Vagina (tissue), 2 donors: Measurements from ENCODE around the gene OLFM1.

Experiments used
- POLR2A ChIP-seq, 2 donors: fragments of 450-650 bp; IDR thresholded peaks; one replicate each; pipeline ENCODE4 v1.6.1; 2017; ENCODE audit warnings: antibody characterized with exemption in 2 of 2, mild to moderate bottlenecking in 2 of 2, moderate library complexity in 2 of 2
- TF ChIP-seq, protein P1 (sequence below), 3 experiments: fragments of 450-650 bp in 2 of 3; fragments of 200-600 bp in 1 of 3; sonication (generic) in 1 of 3; IDR thresholded peaks; one replicate each; pipeline ENCODE4 v1.5.1; 2017 to 2019; ENCODE audit warnings: antibody characterized with exemption in 3 of 3, mild to moderate bottlenecking in 2 of 3, moderate library complexity in 2 of 3

DNA sequence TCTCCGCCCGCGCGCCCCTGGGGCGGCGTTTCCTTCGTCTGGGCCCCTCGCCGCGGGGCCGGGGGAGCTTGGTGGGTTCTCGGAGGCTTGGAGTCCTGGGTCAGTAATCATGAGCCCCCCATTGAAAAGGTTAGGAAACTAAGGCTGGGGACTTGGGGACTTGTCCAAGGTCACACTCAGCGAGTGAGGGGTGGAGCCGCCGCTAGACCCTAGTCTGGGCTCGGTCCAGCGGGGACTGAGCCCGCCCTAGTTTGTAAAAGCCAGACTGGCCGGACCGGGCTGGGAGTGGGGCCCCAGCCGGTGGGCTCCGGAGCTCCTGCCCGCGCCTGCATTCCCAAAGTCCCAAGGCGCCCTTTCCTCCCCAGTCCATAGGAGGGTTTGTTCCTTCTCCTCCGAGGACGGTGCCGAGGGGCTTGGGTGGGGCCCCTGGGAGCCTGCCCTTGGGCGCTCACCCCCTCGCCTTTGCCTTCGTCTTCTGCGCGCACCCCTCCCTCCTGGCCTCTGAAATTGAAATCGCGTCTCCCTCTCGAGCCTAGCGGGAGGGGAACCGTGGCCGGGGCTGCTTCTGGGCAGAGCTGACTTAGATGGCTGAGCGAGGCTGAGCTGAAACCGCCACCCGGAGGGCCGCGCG, 995 bp downstream of the OLFM1 start:
- TF ChIP-seq, protein P1, sequence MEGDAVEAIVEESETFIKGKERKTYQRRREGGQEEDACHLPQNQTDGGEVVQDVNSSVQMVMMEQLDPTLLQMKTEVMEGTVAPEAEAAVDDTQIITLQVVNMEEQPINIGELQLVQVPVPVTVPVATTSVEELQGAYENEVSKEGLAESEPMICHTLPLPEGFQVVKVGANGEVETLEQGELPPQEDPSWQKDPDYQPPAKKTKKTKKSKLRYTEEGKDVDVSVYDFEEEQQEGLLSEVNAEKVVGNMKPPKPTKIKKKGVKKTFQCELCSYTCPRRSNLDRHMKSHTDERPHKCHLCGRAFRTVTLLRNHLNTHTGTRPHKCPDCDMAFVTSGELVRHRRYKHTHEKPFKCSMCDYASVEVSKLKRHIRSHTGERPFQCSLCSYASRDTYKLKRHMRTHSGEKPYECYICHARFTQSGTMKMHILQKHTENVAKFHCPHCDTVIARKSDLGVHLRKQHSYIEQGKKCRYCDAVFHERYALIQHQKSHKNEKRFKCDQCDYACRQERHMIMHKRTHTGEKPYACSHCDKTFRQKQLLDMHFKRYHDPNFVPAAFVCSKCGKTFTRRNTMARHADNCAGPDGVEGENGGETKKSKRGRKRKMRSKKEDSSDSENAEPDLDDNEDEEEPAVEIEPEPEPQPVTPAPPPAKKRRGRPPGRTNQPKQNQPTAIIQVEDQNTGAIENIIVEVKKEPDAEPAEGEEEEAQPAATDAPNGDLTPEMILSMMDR (IDR thresholded peaks at IDR 0.05), result no peak
- TF ChIP-seq POLR2A (IDR thresholded peaks at IDR 0.05), result no peak
